Right lobe of liver (tissue), 4 donors: ENCODE measurements around the gene IDI1.

Experiments used
- POLR2A ChIP-seq: fragments of 450-650 bp; IDR thresholded peaks from one replicate; pipeline ENCODE4 v1.6.1; 2017; ENCODE audit warnings: antibody characterized with exemption, mild to moderate bottlenecking
- TF ChIP-seq, protein P1 (sequence below), 4 donors: fragments of 200-600 bp in 3 of 4; fragments of 450-650 bp in 1 of 4; IDR thresholded peaks; one replicate each; pipeline versions ENCODE4 v1.5.1 to v1.8.0; 2016 to 2022; ENCODE audit warnings: antibody characterized with exemption in 4 of 4, mild to moderate bottlenecking in 2 of 4
- donor health status: DM: no; HTN: no; CAD: no.
- donor health status: DM: no; HTN: no; CAD: no.
- donor health status: DM: no; HTN: yes; CAD: no.

DNA sequence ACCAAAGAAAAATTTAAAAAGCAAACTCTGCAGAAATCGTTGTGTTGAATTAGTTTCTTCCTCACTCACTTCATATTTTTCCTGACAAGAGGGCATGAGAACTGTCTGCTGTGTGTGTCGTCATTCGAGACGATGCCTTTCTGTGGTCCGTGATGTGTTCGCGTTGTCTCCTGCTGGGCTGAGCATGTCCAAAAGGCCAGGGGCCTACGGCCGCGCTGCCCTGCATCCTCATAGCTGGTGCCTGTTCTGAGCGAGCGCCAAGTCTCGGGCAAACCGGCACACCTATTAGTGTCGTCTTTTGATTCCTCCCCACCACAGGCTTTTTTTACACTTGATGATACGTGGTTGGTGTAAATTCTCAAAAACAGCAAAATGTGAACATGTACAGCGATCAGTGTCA, 34.7 kb upstream of the IDI1 start:
- TF ChIP-seq, protein P1, sequence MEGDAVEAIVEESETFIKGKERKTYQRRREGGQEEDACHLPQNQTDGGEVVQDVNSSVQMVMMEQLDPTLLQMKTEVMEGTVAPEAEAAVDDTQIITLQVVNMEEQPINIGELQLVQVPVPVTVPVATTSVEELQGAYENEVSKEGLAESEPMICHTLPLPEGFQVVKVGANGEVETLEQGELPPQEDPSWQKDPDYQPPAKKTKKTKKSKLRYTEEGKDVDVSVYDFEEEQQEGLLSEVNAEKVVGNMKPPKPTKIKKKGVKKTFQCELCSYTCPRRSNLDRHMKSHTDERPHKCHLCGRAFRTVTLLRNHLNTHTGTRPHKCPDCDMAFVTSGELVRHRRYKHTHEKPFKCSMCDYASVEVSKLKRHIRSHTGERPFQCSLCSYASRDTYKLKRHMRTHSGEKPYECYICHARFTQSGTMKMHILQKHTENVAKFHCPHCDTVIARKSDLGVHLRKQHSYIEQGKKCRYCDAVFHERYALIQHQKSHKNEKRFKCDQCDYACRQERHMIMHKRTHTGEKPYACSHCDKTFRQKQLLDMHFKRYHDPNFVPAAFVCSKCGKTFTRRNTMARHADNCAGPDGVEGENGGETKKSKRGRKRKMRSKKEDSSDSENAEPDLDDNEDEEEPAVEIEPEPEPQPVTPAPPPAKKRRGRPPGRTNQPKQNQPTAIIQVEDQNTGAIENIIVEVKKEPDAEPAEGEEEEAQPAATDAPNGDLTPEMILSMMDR (IDR thresholded peaks at IDR 0.05): no peak
- TF ChIP-seq POLR2A: no peak
